IMR-90 (cell line): ENCODE measurements around the gene SNTG2. TPM values are rescaled to one million over a fixed set of nuclear protein-coding genes. Genes with fewer than 3 reads are reported as not detected.

Experiments used
- ATAC-seq: fragments of 200-7000 bp; cut with Tn5 transposase; 2 replicates; pipeline ENCODE4 v1.9.1; 2020; ENCODE audit warnings: low read depth, mild to moderate bottlenecking, moderate library complexity
- BruUV-seq: library from RNA; stranded (reverse); fragments of 400-500 nt; replicated peaks from 2 replicates; lab custom pipeline; 2021; lab: Mats Ljungman, UMichigan
- CTCF ChIA-PET: fragments of 300-600 bp; formaldehyde crosslinking; extraction: SDS; loops from one replicate; lab custom pipeline; 2021; ENCODE audit warnings: antibody characterized with exemption; lab: Yijun Ruan, JAX
- POLR2A ChIA-PET: fragments of 300-600 bp; sonication (Branson Sonifier 250); formaldehyde crosslinking; loops from one replicate; lab custom pipeline; 2022; ENCODE audit warnings: antibody characterized with exemption; ENCODE audit not compliant: unreplicated experiment; lab: Charles Lee
- DNase-seq: peaks from one replicate; pipeline ENCODE4 v3.0.0; 2013
- H2AFZ ChIP-seq: replicated peaks from 2 replicates; pipeline ENCODE3; 2013; ENCODE audit warnings: low read length, mild to moderate bottlenecking; ENCODE audit not compliant: poor library complexity
- H2AK5ac ChIP-seq: 2 replicates; pipeline ENCODE4 v1.6.1; 2013; ENCODE audit warnings: low read depth, low read length, inconsistent platforms
- H2AK9ac ChIP-seq: replicated peaks from 2 replicates; pipeline ENCODE3; 2013; ENCODE audit warnings: mild to moderate bottlenecking, low read depth, low read length, moderate library complexity; ENCODE audit not compliant: poor library complexity
- H2BK120ac ChIP-seq: 2 replicates; pipeline ENCODE4 v1.6.1; 2013; ENCODE audit warnings: low read depth, low read length, inconsistent platforms
- H2BK15ac ChIP-seq: 3 replicates; pipeline ENCODE4 v1.6.1; 2013; ENCODE audit warnings: low read depth, low read length, inconsistent platforms
- H2BK20ac ChIP-seq: 2 replicates; pipeline ENCODE4 v1.6.1; 2013; ENCODE audit warnings: low read depth, mild to moderate bottlenecking, inconsistent platforms, low read length, moderate library complexity
- H2BK5ac ChIP-seq: 2 replicates; pipeline ENCODE4 v1.6.1; 2013; ENCODE audit warnings: mild to moderate bottlenecking, low read depth, low read length, inconsistent platforms; ENCODE audit not compliant: poor library complexity, severe bottlenecking
- H3K14ac ChIP-seq: replicated peaks from 2 replicates; pipeline ENCODE4 v1.6.1; 2013; ENCODE audit warnings: low read depth, low read length, inconsistent platforms
- H3K18ac ChIP-seq: 2 replicates; pipeline ENCODE4 v1.6.1; 2013; ENCODE audit warnings: low read depth, low read length, control low read depth
- H3K23ac ChIP-seq: 2 replicates; pipeline ENCODE4 v1.6.1; 2013; ENCODE audit warnings: low read depth, low read length, inconsistent platforms
- H3K27ac ChIP-seq: 2 replicates; pipeline ENCODE4 v1.5.1; 2013; ENCODE audit warnings: mild to moderate bottlenecking, control low read depth, low read length; ENCODE audit not compliant: insufficient read depth
- H3K27me3 ChIP-seq: 2 replicates; pipeline ENCODE4 v1.6.1; 2013; ENCODE audit warnings: low read length; ENCODE audit not compliant: control insufficient read depth, insufficient read depth
- H3K36me3 ChIP-seq: 2 replicates; pipeline ENCODE4 v1.6.1; 2013; ENCODE audit warnings: low read length, mixed read lengths; ENCODE audit not compliant: control insufficient read depth, insufficient read depth
- H3K4ac ChIP-seq: 2 replicates; pipeline ENCODE4 v1.6.1; 2013; ENCODE audit warnings: low read depth, low read length, inconsistent platforms
- H3K4me1 ChIP-seq: 2 replicates; pipeline ENCODE4 v1.6.1; 2013; ENCODE audit warnings: low read length, mixed read lengths; ENCODE audit not compliant: control insufficient read depth, insufficient read depth
- H3K4me2 ChIP-seq: 2 replicates; pipeline ENCODE4 v1.6.1; 2013; ENCODE audit warnings: low read depth, mild to moderate bottlenecking, control low read depth, low read length, moderate library complexity
- H3K4me3 ChIP-seq: 2 replicates; pipeline ENCODE4 v1.5.1; 2013; ENCODE audit warnings: low read depth, mild to moderate bottlenecking, control low read depth, low read length, moderate library complexity; ENCODE audit not compliant: insufficient read depth
- H3K56ac ChIP-seq: 2 replicates; pipeline ENCODE4 v1.6.1; 2013; ENCODE audit warnings: low read length, inconsistent platforms; ENCODE audit not compliant: insufficient read depth; ENCODE audit errors: extremely low read depth
- H3K79me1 ChIP-seq, 2 experiments: 2 replicates each; pipeline ENCODE4 v1.6.1; 2013; ENCODE audit warnings: low read length in 2 of 2, inconsistent platforms in 1 of 2, low read depth in 1 of 2
- H3K9ac ChIP-seq: 2 replicates; pipeline ENCODE4 v1.6.1; 2013; ENCODE audit warnings: low read depth, low read length, control low read depth
- H3K9me1 ChIP-seq: 2 replicates; pipeline ENCODE4 v1.6.1; 2013; ENCODE audit warnings: low read length, inconsistent platforms; ENCODE audit not compliant: insufficient read depth
- H3K9me3 ChIP-seq: 2 replicates; pipeline ENCODE4 v1.6.1; 2013; ENCODE audit warnings: low read length; ENCODE audit not compliant: control insufficient read depth, insufficient read depth
- H4K20me1 ChIP-seq: 2 replicates; pipeline ENCODE4 v1.6.1; 2013; ENCODE audit warnings: low read length, inconsistent platforms; ENCODE audit not compliant: insufficient read depth
- H4K5ac ChIP-seq: 2 replicates; pipeline ENCODE4 v1.6.1; 2013; ENCODE audit warnings: mild to moderate bottlenecking, low read depth, low read length, control low read depth
- H4K8ac ChIP-seq, 2 experiments: 2 replicates each; pipeline ENCODE4 v1.6.1; 2013; ENCODE audit warnings: low read depth in 2 of 2, low read length in 2 of 2, control low read depth in 1 of 2, inconsistent platforms in 1 of 2
- H4K91ac ChIP-seq: 2 replicates; pipeline ENCODE4 v1.6.1; 2013; ENCODE audit warnings: low read depth, low read length, inconsistent platforms; ENCODE audit not compliant: insufficient read depth
- BHLHE40 ChIP-seq: fragments of 150-350 bp; IDR thresholded peaks from 2 replicates; pipeline ENCODE4 v1.6.1; 2016; ENCODE audit warnings: mild to moderate bottlenecking, low read depth, low read length
- CHD1 ChIP-seq: IDR thresholded peaks from 2 replicates; pipeline ENCODE4 v1.6.1; 2012; ENCODE audit warnings: low read depth, low read length, improper control_type of control experiment
- CTCF ChIP-seq: conservative IDR thresholded peaks from 2 replicates; pipeline ENCODE4 v1.5.1; 2012; ENCODE audit warnings: mild to moderate bottlenecking, low read depth, low read length, improper control_type of control experiment
- ELK1 ChIP-seq: fragments of 150-350 bp; IDR thresholded peaks from 2 replicates; pipeline ENCODE4 v1.6.1; 2016; ENCODE audit warnings: low read depth, mild to moderate bottlenecking, low read length, moderate library complexity, borderline replicate concordance
- FOS ChIP-seq: fragments of 150-350 bp; IDR thresholded peaks from 2 replicates; pipeline ENCODE4 v1.6.1; 2016; ENCODE audit warnings: low read depth, low read length
- MAFK ChIP-seq: IDR thresholded peaks from 2 replicates; pipeline ENCODE4 v1.6.1; 2012; ENCODE audit warnings: low read depth, low read length, improper control_type of control experiment
- MAZ ChIP-seq: IDR thresholded peaks from 2 replicates; pipeline ENCODE4 v1.6.1; 2012; ENCODE audit warnings: low read depth, mild to moderate bottlenecking, low read length, improper control_type of control experiment, moderate library complexity, borderline replicate concordance
- MXI1 ChIP-seq: IDR thresholded peaks from 2 replicates; pipeline ENCODE4 v1.6.1; 2012; ENCODE audit warnings: low read depth, mild to moderate bottlenecking, low read length, moderate library complexity, borderline replicate concordance
- POLR2A ChIP-seq: IDR thresholded peaks from 2 replicates; pipeline ENCODE4 v1.6.1; 2012; ENCODE audit warnings: mild to moderate bottlenecking, low read depth, low read length
- RCOR1 ChIP-seq: IDR thresholded peaks from 2 replicates; pipeline ENCODE4 v1.6.1; 2012; ENCODE audit warnings: mild to moderate bottlenecking, low read length, improper control_type of control experiment; ENCODE audit not compliant: insufficient replicate concordance
- RFX5 ChIP-seq: IDR thresholded peaks from 2 replicates; pipeline ENCODE4 v1.8.0; 2012; ENCODE audit warnings: low read depth, mild to moderate bottlenecking, low read length, moderate library complexity
- SMC3 ChIP-seq: fragments of 150-350 bp; IDR thresholded peaks from 2 replicates; pipeline ENCODE4 v1.6.1; 2016; ENCODE audit warnings: low read depth, mild to moderate bottlenecking, antibody characterized with exemption, low read length, moderate library complexity
- USF2 ChIP-seq: fragments of 150-350 bp; IDR thresholded peaks from 2 replicates; pipeline ENCODE4 v1.6.1; 2017; ENCODE audit warnings: mild to moderate bottlenecking, antibody characterized with exemption, low read length, low read depth
- WGBS, 2 experiments: methylation state at CpG; one replicate each; pipeline versions ENCODE4 v1.1.5 to v1.1.7; 2013; ENCODE audit warnings: missing lambda C conversion rate in 2 of 2; ENCODE audit not compliant: insufficient read length in 1 of 2; ENCODE audit errors: extremely low coverage in 2 of 2; 5-methylcytosine and 5-hydroxymethylcytosine counted together
- dilution Hi-C: fragments of 300-500 bp; cut with HindIII; formaldehyde crosslinking; loops from one replicate; pipeline ENCODE4 v1.14.3; 2018; ENCODE audit warnings: low sequenced_read_pairs; ENCODE audit not compliant: unreplicated experiment
- in situ Hi-C: fragments of 300-500 bp; cut with MboI; formaldehyde crosslinking; loops from 3 replicates; pipeline ENCODE4 v1.14.3; 2019; ENCODE audit warnings: low sequenced_read_pairs, inconsistent platforms, mixed read lengths
- intact Hi-C: fragments of 100-400 bp; cut with micrococcal nuclease; formaldehyde crosslinking; loops from 2 replicates; pipeline ENCODE4 v1.10.0; 2022
- polyA plus RNA-seq, 3 experiments: library from polyadenylated mRNA; depleted of rRNA; stranded (reverse); fragments of >200 nt; gene quantifications; 2 replicates each; pipeline ENCODE4 v1.2.3, GENCODE V29; 2012; ENCODE audit warnings: low replicate concordance in 1 of 3
- total RNA-seq: library from RNA; depleted of rRNA; stranded (reverse); fragments of >200 nt; gene quantifications from 2 replicates; pipeline ENCODE4 v1.2.3, GENCODE V29; 2012

SNTG2 gene
- total and polyA plus RNA-seq, 2 of the 4 experiments (the other 2 are of a cell fraction), result under 0.01 to 0.17 TPM

- ATAC-seq, result no peak
- in situ Hi-C loops (no loop called here), dilution Hi-C loops (no loop called here), intact Hi-C loops (no loop called here)
- Histone ChIP-seq H2AK9ac (no peak overlapping the region), H3K14ac (no peak overlapping the region), H3K27ac (no peak overlapping the region), H2BK120ac (no peak overlapping the region), H3K79me1 (no peaks in the 10 kb centered on the region), H2BK5ac (no peak overlapping the region), H3K4ac (no peak overlapping the region), H3K23ac (no peak overlapping the region), H3K9me3 (peaks cover 22% of the 10 kb centered on the region), H2AK5ac (no peak overlapping the region), H3K18ac (no peak overlapping the region), H3K4me3 (no peak overlapping the region), H3K36me3 (no peaks in the 10 kb centered on the region), H3K9me1 (no peaks in the 10 kb centered on the region; the same call in 1 of the 2 replicates), H2BK15ac (no peak overlapping the region), H4K91ac (no peak overlapping the region), H4K5ac (no peak overlapping the region), H3K56ac (no peak overlapping the region), H3K4me1 (no peaks in the 10 kb centered on the region), H4K8ac (no peak overlapping the region), H3K27me3 (no peaks in the 10 kb centered on the region), H3K9ac (no peak overlapping the region), H2BK20ac (no peak overlapping the region), H3K4me2 (no peak overlapping the region), H4K20me1 (no peaks in the 10 kb centered on the region), H2AFZ (no peak overlapping the region)
- CTCF ChIA-PET, result interaction anchor here (0.6 kb wide), 1 partner anchor 142 kb away, joined by 5 read pairs; no protein-coding TSS in a partner anchor
- WGBS, 2 experiments, result 6% methylated on average over 7 of the region's 22 CpGs; no CpG with 5 or more reads in 1 of the 2 experiments
- no peak for DNase-seq
- BruUV-seq, result no TSS peak
- POLR2A ChIA-PET, result no interaction called here
- no peak for TF ChIP-seq POLR2A
- TF ChIP-seq USF2, result no peak
- no peak for TF ChIP-seq RFX5
- TF ChIP-seq ELK1, result no peak
- no peak for TF ChIP-seq MAZ
- TF ChIP-seq MAFK, result no peak
- no peak for TF ChIP-seq MXI1
- no peak for TF ChIP-seq RCOR1
- TF ChIP-seq BHLHE40, result no peak
- no peak for TF ChIP-seq CTCF
- no peak for TF ChIP-seq SMC3
- no peak for TF ChIP-seq FOS
- TF ChIP-seq CHD1, result no peak
Measured at GRCh38 chr2:1282552-1282951, 331.9 kb downstream of the SNTG2 start.
